H9 (cell line): ENCODE measurements around the gene FERMT2. TPM values are rescaled to one million over a fixed set of nuclear protein-coding genes. Genes with fewer than 3 reads are reported as not detected.

Source experiments
- DNase-seq: peaks from one replicate; pipeline ENCODE4 v3.0.0-alpha.2; 2017
- H2AFZ ChIP-seq: one replicate; pipeline ENCODE4 v1.6.1; 2013; ENCODE audit warnings: mild to moderate bottlenecking, low read length, control low read depth, moderate library complexity
- H2AK5ac ChIP-seq: 2 replicates; pipeline ENCODE4 v1.6.1; 2013; ENCODE audit warnings: low read length, control low read depth, mixed read lengths; ENCODE audit not compliant: insufficient read length
- H2BK120ac ChIP-seq: one replicate; pipeline ENCODE4 v1.6.1; 2013; ENCODE audit warnings: low read depth, mild to moderate bottlenecking, low read length, control low read depth, inconsistent platforms; ENCODE audit not compliant: poor library complexity, severe bottlenecking
- H2BK12ac ChIP-seq: 2 replicates; pipeline ENCODE4 v1.6.1; 2013; ENCODE audit warnings: low read length, control low read depth, mixed read lengths, low read depth; ENCODE audit not compliant: insufficient read length
- H2BK15ac ChIP-seq: 2 replicates; pipeline ENCODE4 v1.6.1; 2013; ENCODE audit warnings: low read depth, low read length, control low read depth
- H2BK20ac ChIP-seq: one replicate; pipeline ENCODE4 v1.6.1; 2013; ENCODE audit warnings: low read depth, mild to moderate bottlenecking, low read length, control low read depth, inconsistent platforms; ENCODE audit not compliant: poor library complexity, severe bottlenecking
- H2BK5ac ChIP-seq: 2 replicates; pipeline ENCODE4 v1.6.1; 2013; ENCODE audit warnings: low read length, control low read depth, mixed read lengths; ENCODE audit not compliant: insufficient read length
- H3K14ac ChIP-seq: 2 replicates; pipeline ENCODE4 v1.6.1; 2013; ENCODE audit warnings: low read length, control low read depth; ENCODE audit not compliant: insufficient read depth
- H3K18ac ChIP-seq: 2 replicates; pipeline ENCODE4 v1.6.1; 2013; ENCODE audit warnings: low read depth, mild to moderate bottlenecking, mixed read lengths, low read length, control low read depth; ENCODE audit not compliant: insufficient read length
- H3K23ac ChIP-seq: 2 replicates; pipeline ENCODE4 v1.6.1; 2013; ENCODE audit warnings: low read length, control low read depth, mixed read lengths, low read depth; ENCODE audit not compliant: insufficient read length
- H3K23me2 ChIP-seq: 2 replicates; pipeline ENCODE4 v1.6.1; 2013; ENCODE audit warnings: low read depth, mild to moderate bottlenecking, mixed read lengths, low read length, control low read depth; ENCODE audit not compliant: insufficient read length, poor library complexity, severe bottlenecking
- H3K27ac ChIP-seq: 2 replicates; pipeline ENCODE4 v1.5.1; 2013; ENCODE audit warnings: low read length, control low read depth, mixed read lengths, low read depth; ENCODE audit not compliant: insufficient read length
- H3K27me3 ChIP-seq: 2 replicates; pipeline ENCODE4 v1.6.1; 2013; ENCODE audit warnings: low read length, control low read depth, inconsistent platforms; ENCODE audit not compliant: insufficient read depth
- H3K4ac ChIP-seq: 2 replicates; pipeline ENCODE4 v1.6.1; 2013; ENCODE audit warnings: low read depth, mild to moderate bottlenecking, control low read depth, inconsistent platforms, low read length, moderate library complexity
- H3K4me1 ChIP-seq: 2 replicates; pipeline ENCODE4 v1.6.1; 2013; ENCODE audit warnings: low read length, control low read depth, inconsistent platforms; ENCODE audit not compliant: insufficient read depth
- H3K4me2 ChIP-seq: 2 replicates; pipeline ENCODE4 v1.6.1; 2013; ENCODE audit warnings: low read length, control low read depth, mixed read lengths; ENCODE audit not compliant: insufficient read length, insufficient read depth
- H3K56ac ChIP-seq: 2 replicates; pipeline ENCODE4 v1.6.1; 2013; ENCODE audit warnings: low read depth, mild to moderate bottlenecking, mixed read lengths, low read length, control low read depth; ENCODE audit not compliant: insufficient read length
- H3K79me1 ChIP-seq: 2 replicates; pipeline ENCODE4 v1.6.1; 2013; ENCODE audit warnings: low read depth, mild to moderate bottlenecking, moderate library complexity, low read length, control low read depth, inconsistent platforms; ENCODE audit not compliant: insufficient read depth, poor library complexity, severe bottlenecking
- H3K79me2 ChIP-seq: 2 replicates; pipeline ENCODE4 v1.6.1; 2013; ENCODE audit warnings: low read length, control low read depth, inconsistent platforms; ENCODE audit not compliant: insufficient read depth
- H3K9ac ChIP-seq: 2 replicates; pipeline ENCODE4 v1.6.1; 2013; ENCODE audit warnings: low read length, control low read depth, mixed read lengths; ENCODE audit not compliant: insufficient read length; ENCODE audit errors: extremely low read depth
- H3K9me3 ChIP-seq: one replicate; pipeline ENCODE4 v1.6.1; 2013; ENCODE audit warnings: low read depth, low read length, inconsistent platforms; ENCODE audit not compliant: control insufficient read depth
- H3T11ph ChIP-seq: one replicate; pipeline ENCODE4 v1.6.1; 2013; ENCODE audit warnings: mild to moderate bottlenecking, low read length, control low read depth, inconsistent platforms
- H4K20me1 ChIP-seq: one replicate; pipeline ENCODE4 v1.6.1; 2013; ENCODE audit not compliant: control insufficient read depth, insufficient read length, insufficient read depth
- H4K5ac ChIP-seq: 2 replicates; pipeline ENCODE4 v1.6.1; 2013; ENCODE audit warnings: low read depth, mild to moderate bottlenecking, mixed read lengths, low read length, control low read depth; ENCODE audit not compliant: insufficient read length
- H4K8ac ChIP-seq: replicated peaks from 2 replicates; pipeline ENCODE4 v1.6.1; 2013; ENCODE audit warnings: low read length, control low read depth, mixed read lengths, low read depth; ENCODE audit not compliant: insufficient read length
- H4K91ac ChIP-seq: 2 replicates; pipeline ENCODE4 v1.6.1; 2013; ENCODE audit warnings: low read depth, mild to moderate bottlenecking, moderate library complexity, mixed read lengths, low read length, control low read depth; ENCODE audit not compliant: insufficient read length
- H3K27ac Mint-ChIP-seq, 3 experiments: 2 replicates in 2 of 3; 3 replicates in 1 of 3; pipeline ENCODE4 v1.8.0; 2020 to 2021; ENCODE audit warnings: mixed read lengths in 3 of 3, mild to moderate bottlenecking in 1 of 3, moderate library complexity in 1 of 3
- H3K27me3 Mint-ChIP-seq: 2 replicates; pipeline ENCODE4 v1.8.0; 2021; ENCODE audit warnings: low read depth, mild to moderate bottlenecking, moderate library complexity, mixed read lengths
- H3K36me3 Mint-ChIP-seq, 3 experiments: 2 replicates in 2 of 3; 3 replicates in 1 of 3; pipeline ENCODE4 v1.8.0; 2020 to 2021; ENCODE audit warnings: low read depth in 3 of 3, mixed read lengths in 3 of 3; ENCODE audit not compliant: insufficient read depth in 1 of 3
- H3K4me1 Mint-ChIP-seq, 2 experiments: 2 replicates each; pipeline ENCODE4 v1.8.0; 2020; ENCODE audit warnings: mixed read lengths in 2 of 2
- H3K4me3 Mint-ChIP-seq, 2 experiments: 2 replicates in 1 of 2; 3 replicates in 1 of 2; pipeline ENCODE4 v1.8.0; 2020 to 2021; ENCODE audit warnings: mild to moderate bottlenecking in 2 of 2, mixed read lengths in 2 of 2, moderate library complexity in 1 of 2
- H3K9me3 Mint-ChIP-seq, 2 experiments: 2 replicates in 1 of 2; 3 replicates in 1 of 2; pipeline ENCODE4 v1.8.0; 2020; ENCODE audit warnings: mild to moderate bottlenecking in 2 of 2, mixed read lengths in 2 of 2, moderate library complexity in 1 of 2
- CTCF ChIP-seq: fragments of 200-600 bp; sonication (generic); conservative IDR thresholded peaks from 3 replicates; pipeline ENCODE4 v1.8.0; 2021; ENCODE audit warnings: antibody characterized with exemption, mild to moderate bottlenecking
- WGBS: extraction: QIAGEN DNeasy Blood & Tissue Kit; methylation state at CpG from one replicate; pipeline ENCODE4 v1.1.7; 2013; ENCODE audit warnings: missing lambda C conversion rate, low lambda C conversion rate, mixed read lengths; ENCODE audit not compliant: insufficient read length; ENCODE audit errors: extremely low coverage; 5-methylcytosine and 5-hydroxymethylcytosine counted together
- total RNA-seq: library from RNA; stranded (reverse); gene quantifications from 2 replicates; pipeline ENCODE4 v1.2.1, GENCODE V29; 2021

Gene FERMT2
- total RNA-seq, 1 experiment from 2014 or later, result 128 TPM

DNA sequence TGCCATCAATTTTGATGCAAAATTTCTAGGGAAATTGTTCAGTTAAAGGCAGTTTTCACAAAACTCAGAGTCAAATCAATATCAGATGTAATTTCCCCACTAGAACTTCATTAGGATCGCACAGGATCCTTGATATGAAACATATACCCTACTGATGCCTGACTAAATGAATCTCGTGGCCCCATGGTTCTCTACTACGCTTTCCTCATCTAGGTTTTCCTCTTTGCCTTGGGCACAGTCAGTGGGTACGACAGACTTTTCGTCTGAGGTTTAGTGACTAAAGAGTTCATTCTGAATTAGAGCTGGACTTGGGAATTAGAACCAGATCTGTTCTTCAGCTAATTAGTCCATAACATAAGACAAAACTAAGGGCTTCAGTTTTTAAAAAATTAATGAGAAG lies 117.0 kb downstream of the FERMT2 start:
- no peaks in the 10 kb centered on the region for H3K79me2 ChIP-seq
- no peak overlapping the region for H3K23ac ChIP-seq
- no peak overlapping the region for H2BK15ac ChIP-seq
- no peak overlapping the region for H4K8ac ChIP-seq
- H2BK5ac ChIP-seq, result no peak overlapping the region
- H2BK120ac ChIP-seq, result no peak overlapping the region
- Mint-ChIP-seq H3K36me3 (peaks cover 0 to 3% (median 0%) of the 10 kb centered on the region in 3 experiments; a peak in 2 of 7 replicates), H3K27me3 (no peaks in the 10 kb centered on the region), H3K4me1 (peaks cover 39 to 43% of the 10 kb centered on the region in 2 experiments), H3K9me3 (peaks cover 2 to 7% of the 10 kb centered on the region in 2 experiments; a peak in 2 of 5 replicates), H3K27ac (peak overlapping the region in 1 of 3 experiments; percentile 50; a peak in 1 of 7 replicates), H3K4me3 (no peak overlapping the region)
- no peaks in the 10 kb centered on the region for H3K79me1 ChIP-seq
- no peak for DNase-seq
- no peak overlapping the region for H3K18ac ChIP-seq
- H4K91ac ChIP-seq, result no peak overlapping the region
- no peak overlapping the region for H3K27ac ChIP-seq
- H3K4ac ChIP-seq, result no peak overlapping the region
- H3K9ac ChIP-seq, result no peak overlapping the region
- H2BK12ac ChIP-seq, result no peak overlapping the region
- H2AK5ac ChIP-seq, result no peak overlapping the region
- TF ChIP-seq CTCF, result no peak
- no peak overlapping the region for H3K4me2 ChIP-seq
- no peak overlapping the region for H3K14ac ChIP-seq
- no peak overlapping the region for H3T11ph ChIP-seq
- no peak overlapping the region for H2AFZ ChIP-seq
- no peaks in the 10 kb centered on the region for H3K27me3 ChIP-seq
- H3K23me2 ChIP-seq, result no peaks in the 10 kb centered on the region
- no peak overlapping the region for H4K5ac ChIP-seq
- no peak overlapping the region for H2BK20ac ChIP-seq
- WGBS, result no CpG with 5 or more reads among the region's 5 CpGs
- H4K20me1 ChIP-seq, result no peaks in the 10 kb centered on the region
- no peaks in the 10 kb centered on the region for H3K9me3 ChIP-seq
- H3K56ac ChIP-seq, result no peak overlapping the region
- peaks cover 3% of the 10 kb centered on the region; the same call in 1 of the 2 replicates for H3K4me1 ChIP-seq
